IMR-90 (cell line): ENCODE results near the gene PSMB2. TPM values are rescaled to one million over a fixed set of nuclear protein-coding genes. Genes with fewer than 3 reads are reported as not detected.

ENCODE experiments used
- ATAC-seq: fragments of 200-7000 bp; cut with Tn5 transposase; 2 replicates; pipeline ENCODE4 v1.9.1; 2020; ENCODE audit warnings: low read depth, mild to moderate bottlenecking, moderate library complexity
- BruUV-seq: library from RNA; stranded (reverse); fragments of 400-500 nt; replicated peaks from 2 replicates; lab custom pipeline; 2021; lab: Mats Ljungman, UMichigan
- CTCF ChIA-PET: fragments of 300-600 bp; formaldehyde crosslinking; extraction: SDS; loops from one replicate; lab custom pipeline; 2021; ENCODE audit warnings: antibody characterized with exemption; lab: Yijun Ruan, JAX
- POLR2A ChIA-PET: fragments of 300-600 bp; sonication (Branson Sonifier 250); formaldehyde crosslinking; loops from one replicate; lab custom pipeline; 2022; ENCODE audit warnings: antibody characterized with exemption; ENCODE audit not compliant: unreplicated experiment; lab: Charles Lee
- DNase-seq: peaks from one replicate; pipeline ENCODE4 v3.0.0; 2013
- H2AFZ ChIP-seq: replicated peaks from 2 replicates; pipeline ENCODE3; 2013; ENCODE audit warnings: low read length, mild to moderate bottlenecking; ENCODE audit not compliant: poor library complexity
- H2AK5ac ChIP-seq: 2 replicates; pipeline ENCODE4 v1.6.1; 2013; ENCODE audit warnings: low read depth, low read length, inconsistent platforms
- H2AK9ac ChIP-seq: replicated peaks from 2 replicates; pipeline ENCODE3; 2013; ENCODE audit warnings: mild to moderate bottlenecking, low read depth, low read length, moderate library complexity; ENCODE audit not compliant: poor library complexity
- H2BK120ac ChIP-seq: 2 replicates; pipeline ENCODE4 v1.6.1; 2013; ENCODE audit warnings: low read depth, low read length, inconsistent platforms
- H2BK15ac ChIP-seq: 3 replicates; pipeline ENCODE4 v1.6.1; 2013; ENCODE audit warnings: low read depth, low read length, inconsistent platforms
- H2BK20ac ChIP-seq: 2 replicates; pipeline ENCODE4 v1.6.1; 2013; ENCODE audit warnings: low read depth, mild to moderate bottlenecking, inconsistent platforms, low read length, moderate library complexity
- H2BK5ac ChIP-seq: 2 replicates; pipeline ENCODE4 v1.6.1; 2013; ENCODE audit warnings: mild to moderate bottlenecking, low read depth, low read length, inconsistent platforms; ENCODE audit not compliant: poor library complexity, severe bottlenecking
- H3K14ac ChIP-seq: replicated peaks from 2 replicates; pipeline ENCODE4 v1.6.1; 2013; ENCODE audit warnings: low read depth, low read length, inconsistent platforms
- H3K18ac ChIP-seq: 2 replicates; pipeline ENCODE4 v1.6.1; 2013; ENCODE audit warnings: low read depth, low read length, control low read depth
- H3K23ac ChIP-seq: 2 replicates; pipeline ENCODE4 v1.6.1; 2013; ENCODE audit warnings: low read depth, low read length, inconsistent platforms
- H3K27ac ChIP-seq: 2 replicates; pipeline ENCODE4 v1.5.1; 2013; ENCODE audit warnings: mild to moderate bottlenecking, control low read depth, low read length; ENCODE audit not compliant: insufficient read depth
- H3K27me3 ChIP-seq: 2 replicates; pipeline ENCODE4 v1.6.1; 2013; ENCODE audit warnings: low read length; ENCODE audit not compliant: control insufficient read depth, insufficient read depth
- H3K36me3 ChIP-seq: 2 replicates; pipeline ENCODE4 v1.6.1; 2013; ENCODE audit warnings: low read length, mixed read lengths; ENCODE audit not compliant: control insufficient read depth, insufficient read depth
- H3K4ac ChIP-seq: 2 replicates; pipeline ENCODE4 v1.6.1; 2013; ENCODE audit warnings: low read depth, low read length, inconsistent platforms
- H3K4me1 ChIP-seq: 2 replicates; pipeline ENCODE4 v1.6.1; 2013; ENCODE audit warnings: low read length, mixed read lengths; ENCODE audit not compliant: control insufficient read depth, insufficient read depth
- H3K4me2 ChIP-seq: 2 replicates; pipeline ENCODE4 v1.6.1; 2013; ENCODE audit warnings: low read depth, mild to moderate bottlenecking, control low read depth, low read length, moderate library complexity
- H3K4me3 ChIP-seq: 2 replicates; pipeline ENCODE4 v1.5.1; 2013; ENCODE audit warnings: low read depth, mild to moderate bottlenecking, control low read depth, low read length, moderate library complexity; ENCODE audit not compliant: insufficient read depth
- H3K56ac ChIP-seq: 2 replicates; pipeline ENCODE4 v1.6.1; 2013; ENCODE audit warnings: low read length, inconsistent platforms; ENCODE audit not compliant: insufficient read depth; ENCODE audit errors: extremely low read depth
- H3K79me1 ChIP-seq, 2 experiments: 2 replicates each; pipeline ENCODE4 v1.6.1; 2013; ENCODE audit warnings: low read length in 2 of 2, inconsistent platforms in 1 of 2, low read depth in 1 of 2
- H3K9ac ChIP-seq: 2 replicates; pipeline ENCODE4 v1.6.1; 2013; ENCODE audit warnings: low read depth, low read length, control low read depth
- H3K9me1 ChIP-seq: 2 replicates; pipeline ENCODE4 v1.6.1; 2013; ENCODE audit warnings: low read length, inconsistent platforms; ENCODE audit not compliant: insufficient read depth
- H3K9me3 ChIP-seq: 2 replicates; pipeline ENCODE4 v1.6.1; 2013; ENCODE audit warnings: low read length; ENCODE audit not compliant: control insufficient read depth, insufficient read depth
- H4K20me1 ChIP-seq: 2 replicates; pipeline ENCODE4 v1.6.1; 2013; ENCODE audit warnings: low read length, inconsistent platforms; ENCODE audit not compliant: insufficient read depth
- H4K5ac ChIP-seq: 2 replicates; pipeline ENCODE4 v1.6.1; 2013; ENCODE audit warnings: mild to moderate bottlenecking, low read depth, low read length, control low read depth
- H4K8ac ChIP-seq, 2 experiments: 2 replicates each; pipeline ENCODE4 v1.6.1; 2013; ENCODE audit warnings: low read depth in 2 of 2, low read length in 2 of 2, control low read depth in 1 of 2, inconsistent platforms in 1 of 2
- H4K91ac ChIP-seq: 2 replicates; pipeline ENCODE4 v1.6.1; 2013; ENCODE audit warnings: low read depth, low read length, inconsistent platforms; ENCODE audit not compliant: insufficient read depth
- FOS ChIP-seq: fragments of 150-350 bp; IDR thresholded peaks from 2 replicates; pipeline ENCODE4 v1.6.1; 2016; ENCODE audit warnings: low read depth, low read length
- MXI1 ChIP-seq: IDR thresholded peaks from 2 replicates; pipeline ENCODE4 v1.6.1; 2012; ENCODE audit warnings: low read depth, mild to moderate bottlenecking, low read length, moderate library complexity, borderline replicate concordance
- RAD21 ChIP-seq: IDR thresholded peaks from 2 replicates; pipeline ENCODE4 v1.6.1; 2012; ENCODE audit warnings: low read length, improper control_type of control experiment
- SMC3 ChIP-seq: fragments of 150-350 bp; IDR thresholded peaks from 2 replicates; pipeline ENCODE4 v1.6.1; 2016; ENCODE audit warnings: low read depth, mild to moderate bottlenecking, antibody characterized with exemption, low read length, moderate library complexity
- WGBS, 2 experiments: methylation state at CpG; one replicate each; pipeline versions ENCODE4 v1.1.5 to v1.1.7; 2013; ENCODE audit warnings: missing lambda C conversion rate in 2 of 2; ENCODE audit not compliant: insufficient read length in 1 of 2; ENCODE audit errors: extremely low coverage in 2 of 2; 5-methylcytosine and 5-hydroxymethylcytosine counted together
- dilution Hi-C: fragments of 300-500 bp; cut with HindIII; formaldehyde crosslinking; loops from one replicate; pipeline ENCODE4 v1.14.3; 2018; ENCODE audit warnings: low sequenced_read_pairs; ENCODE audit not compliant: unreplicated experiment
- in situ Hi-C: fragments of 300-500 bp; cut with MboI; formaldehyde crosslinking; loops from 3 replicates; pipeline ENCODE4 v1.14.3; 2019; ENCODE audit warnings: low sequenced_read_pairs, inconsistent platforms, mixed read lengths
- intact Hi-C: fragments of 100-400 bp; cut with micrococcal nuclease; formaldehyde crosslinking; loops from 2 replicates; pipeline ENCODE4 v1.10.0; 2022
- polyA plus RNA-seq, 3 experiments: library from polyadenylated mRNA; depleted of rRNA; stranded (reverse); fragments of >200 nt; gene quantifications; 2 replicates each; pipeline ENCODE4 v1.2.3, GENCODE V29; 2012; ENCODE audit warnings: low replicate concordance in 1 of 3
- total RNA-seq: library from RNA; depleted of rRNA; stranded (reverse); fragments of >200 nt; gene quantifications from 2 replicates; pipeline ENCODE4 v1.2.3, GENCODE V29; 2012

Gene PSMB2
- total and polyA plus RNA-seq, 2 of the 4 experiments (the other 2 are of a cell fraction): 23.8 to 86.2 TPM

DNA sequence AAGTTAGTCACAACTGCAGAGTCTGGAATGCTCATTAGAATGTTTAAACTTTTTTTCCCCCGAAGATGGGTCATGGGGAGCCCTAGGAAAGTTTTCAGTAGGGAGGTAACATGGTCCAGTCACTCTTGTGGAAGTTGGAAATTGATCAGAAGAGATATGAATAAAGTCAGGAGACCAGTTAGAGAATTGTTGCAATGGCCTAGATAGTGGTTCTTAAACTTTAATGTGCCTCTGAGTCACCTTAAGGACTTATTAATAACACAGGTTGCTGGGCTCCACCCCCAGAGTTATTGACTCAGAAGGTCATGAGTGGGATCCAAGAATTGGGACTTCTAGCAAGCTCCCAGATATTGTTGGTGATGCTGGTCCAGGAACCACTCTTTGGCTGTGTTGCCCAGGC lies 71.4 kb downstream of the PSMB2 start:
- Histone ChIP-seq H3K4me2 (no peak overlapping the region), H3K9me1 (no peaks in the 10 kb centered on the region), H3K23ac (peak overlapping the region; percentile 55; the same call in 1 of the 2 replicates), H2AK9ac (no peak overlapping the region), H2AFZ (no peak overlapping the region), H3K14ac (no peak overlapping the region), H3K18ac (no peak overlapping the region), H2BK20ac (no peak overlapping the region), H4K91ac (no peak overlapping the region), H3K27ac (no peak overlapping the region), H2BK5ac (no peak overlapping the region), H2AK5ac (no peak overlapping the region), H3K56ac (no peak overlapping the region), H2BK15ac (no peak overlapping the region), H3K4me1 (no peaks in the 10 kb centered on the region; the same call in 1 of the 2 replicates), H3K9ac (no peak overlapping the region), H3K27me3 (peaks cover 26% of the 10 kb centered on the region), H4K5ac (no peak overlapping the region), H3K4me3 (no peak overlapping the region), H3K9me3 (no peaks in the 10 kb centered on the region), H3K79me1 (peaks cover 0 to 1% of the 10 kb centered on the region in 2 experiments; a peak in 1 of 4 replicates), H2BK120ac (no peak overlapping the region), H3K4ac (no peak overlapping the region), H4K8ac (no peak overlapping the region), H4K20me1 (peaks cover 7% of the 10 kb centered on the region), H3K36me3 (peaks cover 11% of the 10 kb centered on the region)
- DNase-seq (peak; percentile 65), ATAC-seq (no peak)
- POLR2A ChIA-PET: no interaction called here
- WGBS, 2 experiments: 50% methylated on average over 1 of the region's 1 CpG; no CpG with 5 or more reads in 1 of the 2 experiments
- dilution Hi-C loops (no loop called here), in situ Hi-C loops (loop anchor here (5.0 to 10.0 kb wide), 3 partner anchors 157 to 375 kb away; partner anchors contain the start of gene SFPQ), intact Hi-C loops (loop anchor here (1.0 kb wide), 3 partner anchors 145 to 204 kb away; no protein-coding TSS in a partner anchor)
- CTCF ChIA-PET: no interaction called here
- TF ChIP-seq MXI1: no peak
- TF ChIP-seq RAD21: no peak
- peak; percentile 20; the same call in 1 of the 2 replicates for TF ChIP-seq FOS
- no peak for TF ChIP-seq SMC3
- no TSS peak for BruUV-seq
